Keratinocyte (primary cell): ENCODE data around the gene PLCL1. TPM values are rescaled to one million over a fixed set of nuclear protein-coding genes. Genes with fewer than 3 reads are reported as not detected.

Source experiments
- DNase-seq: peaks from one replicate; pipeline ENCODE4 v3.0.0-alpha.2; 2011; ENCODE audit warnings: low read depth, missing footprints, low spot score
- FAIRE-seq: peaks from 2 replicates; lab custom pipeline; 2011; peaks lifted over from hg19 to GRCh38; lab: Jason Lieb, UNC
- H2AFZ ChIP-seq: 2 replicates; pipeline ENCODE4 v1.6.0; 2012; ENCODE audit warnings: low read length, control low read depth, inconsistent platforms; ENCODE audit not compliant: control insufficient read depth
- H3K27ac ChIP-seq: 2 replicates; pipeline ENCODE4 v1.5.1; 2011; ENCODE audit warnings: low read length; ENCODE audit not compliant: control insufficient read depth, insufficient read depth
- H3K27me3 ChIP-seq: 3 replicates; pipeline ENCODE4 v1.6.0; 2011; ENCODE audit warnings: low read length; ENCODE audit not compliant: control insufficient read depth, insufficient read depth; ENCODE audit errors: extremely low read depth
- H3K36me3 ChIP-seq, 2 experiments: 2 replicates in 1 of 2; 3 replicates in 1 of 2; pipeline ENCODE4 v1.5.1; 2011; ENCODE audit warnings: low read length in 2 of 2, mild to moderate bottlenecking in 1 of 2; ENCODE audit not compliant: control insufficient read depth in 2 of 2, insufficient read depth in 2 of 2; ENCODE audit errors: extremely low read depth in 1 of 2
- H3K4me1 ChIP-seq: 3 replicates; pipeline ENCODE4 v1.5.1; 2011; ENCODE audit warnings: low read length; ENCODE audit not compliant: control insufficient read depth, insufficient read depth; ENCODE audit errors: extremely low read depth
- H3K4me2 ChIP-seq: 3 replicates; pipeline ENCODE4 v1.6.0; 2011; ENCODE audit warnings: low read depth, low read length; ENCODE audit not compliant: control insufficient read depth, insufficient read depth; ENCODE audit errors: extremely low read depth
- H3K4me3 ChIP-seq, 3 experiments: fragments of 200-600 bp in 1 of 3; sonication (generic) in 1 of 3; 2 replicates in 2 of 3; 3 replicates in 1 of 3; pipeline ENCODE4 v1.5.1; 2011 to 2016; ENCODE audit warnings: low read length in 3 of 3, mild to moderate bottlenecking in 3 of 3, control low read depth in 2 of 3, inconsistent platforms in 1 of 3, low read depth in 1 of 3, mixed read lengths in 1 of 3, mixed run types in 1 of 3, moderate library complexity in 1 of 3; ENCODE audit not compliant: control insufficient read depth in 2 of 3, insufficient read depth in 2 of 3; ENCODE audit errors: extremely low read depth in 1 of 3
- H3K79me2 ChIP-seq: 2 replicates; pipeline ENCODE4 v1.6.0; 2012; ENCODE audit warnings: low read length; ENCODE audit not compliant: control insufficient read depth, insufficient read depth
- H3K9ac ChIP-seq: 3 replicates; pipeline ENCODE4 v1.6.0; 2011; ENCODE audit warnings: low read length; ENCODE audit not compliant: control insufficient read depth, insufficient read depth; ENCODE audit errors: extremely low read depth
- H3K9me1 ChIP-seq: 3 replicates; pipeline ENCODE4 v1.6.0; 2011; ENCODE audit warnings: low read length; ENCODE audit not compliant: control insufficient read depth, insufficient read depth; ENCODE audit errors: extremely low read depth
- H3K9me3 ChIP-seq: 2 replicates; pipeline ENCODE4 v1.5.1; 2012; ENCODE audit warnings: low read depth, low read length; ENCODE audit not compliant: control insufficient read depth
- H4K20me1 ChIP-seq: 3 replicates; pipeline ENCODE4 v1.6.0; 2011; ENCODE audit warnings: low read length; ENCODE audit not compliant: control insufficient read depth, insufficient read depth; ENCODE audit errors: extremely low read depth
- EZH2 ChIP-seq: IDR thresholded peaks from one replicate; pipeline ENCODE4 v1.6.1; 2012; ENCODE audit warnings: inconsistent platforms, mild to moderate bottlenecking, low read length, moderate library complexity
- dilution Hi-C: fragments of 300-500 bp; cut with MboI; formaldehyde crosslinking; loops from one replicate; pipeline ENCODE4 v1.7.0; 2020; ENCODE audit warnings: low sequenced_read_pairs; ENCODE audit not compliant: extremely low pct_ligation_motif_present
- polyA plus RNA-seq, 5 experiments: library from polyadenylated mRNA; depleted of rRNA in 3 of 5; stranded (reverse) in 3 of 5; stranded (forward) in 1 of 5; unstranded in 1 of 5; fragments of >200 nt; gene quantifications; 1 replicate in 1 of 5; 2 replicates in 3 of 5; 3 replicates in 1 of 5; pipeline versions ENCODE4 v1.2.1 to v1.2.3, GENCODE V29; 2011 to 2012; ENCODE audit warnings: missing spikeins in 2 of 5, low read depth in 1 of 5, low replicate concordance in 1 of 5
- TF ChIP-seq, protein P1 (sequence below), 3 experiments: IDR thresholded peaks in 1 of 3; conservative IDR thresholded peaks in 1 of 3; optimal IDR thresholded peaks in 1 of 3; 2 replicates in 2 of 3; 3 replicates in 1 of 3; pipeline versions ENCODE3 to v1.5.1; 2011; ENCODE audit warnings: low read length in 3 of 3, mild to moderate bottlenecking in 3 of 3, moderate library complexity in 2 of 3, control low read depth in 1 of 3, inconsistent platforms in 1 of 3; ENCODE audit not compliant: insufficient read depth in 2 of 3; ENCODE audit errors: extremely low read depth in 1 of 3

PLCL1 gene
- polyA plus RNA-seq, 1 donor (not counting 4 experiments of a cell fraction or from before 2014, with no cell fraction given), result 0.01 TPM

DNA sequence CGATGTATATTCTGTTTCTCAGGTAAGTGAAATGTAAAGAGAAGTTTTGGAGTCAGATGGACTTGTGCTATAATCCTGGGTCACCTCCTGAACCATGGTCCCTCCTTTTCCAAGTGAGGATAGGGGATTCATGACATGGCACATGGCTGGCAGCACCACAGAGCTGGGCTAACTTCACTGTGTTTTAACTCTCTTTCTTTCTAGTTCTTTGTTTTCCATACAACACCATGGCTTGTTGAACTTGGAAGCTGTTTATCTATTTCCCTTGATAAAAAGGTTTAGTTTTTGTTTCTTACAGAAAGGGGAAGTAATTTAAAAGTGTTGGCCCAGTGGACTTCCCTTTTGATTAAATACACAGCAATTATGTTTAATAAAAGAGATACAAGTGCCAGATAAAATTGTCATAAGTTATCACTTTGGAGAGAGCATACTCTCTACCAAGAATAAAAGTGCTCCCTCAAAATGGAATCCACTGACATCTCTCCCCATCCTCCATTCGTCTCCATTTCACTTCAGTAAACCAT is 90.4 kb downstream of the PLCL1 start:
- DNase-seq (no peak), FAIRE-seq (no peak)
- no peak overlapping the region for H3K4me2 ChIP-seq
- no peaks in the 10 kb centered on the region for H4K20me1 ChIP-seq
- H3K27me3 ChIP-seq, result no peaks in the 10 kb centered on the region
- no peaks in the 10 kb centered on the region for H3K4me1 ChIP-seq
- H3K9me1 ChIP-seq, result no peaks in the 10 kb centered on the region
- dilution Hi-C loops, result no loop called here
- H3K4me3 ChIP-seq, result no peak overlapping the region
- no peak overlapping the region for H2AFZ ChIP-seq
- no peaks in the 10 kb centered on the region for H3K79me2 ChIP-seq
- H3K9me3 ChIP-seq, result no peaks in the 10 kb centered on the region
- TF ChIP-seq, protein P1, sequence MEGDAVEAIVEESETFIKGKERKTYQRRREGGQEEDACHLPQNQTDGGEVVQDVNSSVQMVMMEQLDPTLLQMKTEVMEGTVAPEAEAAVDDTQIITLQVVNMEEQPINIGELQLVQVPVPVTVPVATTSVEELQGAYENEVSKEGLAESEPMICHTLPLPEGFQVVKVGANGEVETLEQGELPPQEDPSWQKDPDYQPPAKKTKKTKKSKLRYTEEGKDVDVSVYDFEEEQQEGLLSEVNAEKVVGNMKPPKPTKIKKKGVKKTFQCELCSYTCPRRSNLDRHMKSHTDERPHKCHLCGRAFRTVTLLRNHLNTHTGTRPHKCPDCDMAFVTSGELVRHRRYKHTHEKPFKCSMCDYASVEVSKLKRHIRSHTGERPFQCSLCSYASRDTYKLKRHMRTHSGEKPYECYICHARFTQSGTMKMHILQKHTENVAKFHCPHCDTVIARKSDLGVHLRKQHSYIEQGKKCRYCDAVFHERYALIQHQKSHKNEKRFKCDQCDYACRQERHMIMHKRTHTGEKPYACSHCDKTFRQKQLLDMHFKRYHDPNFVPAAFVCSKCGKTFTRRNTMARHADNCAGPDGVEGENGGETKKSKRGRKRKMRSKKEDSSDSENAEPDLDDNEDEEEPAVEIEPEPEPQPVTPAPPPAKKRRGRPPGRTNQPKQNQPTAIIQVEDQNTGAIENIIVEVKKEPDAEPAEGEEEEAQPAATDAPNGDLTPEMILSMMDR (optimal IDR thresholded peaks at IDR 0.05 in 1 of 3, IDR thresholded peaks at IDR 0.05 in 1 of 3, conservative IDR thresholded peaks at IDR 0.05 in 1 of 3; ENCODE audit: extremely low read depth in 1 of 3, insufficient read depth in 2 of 3, low read length in 3 of 3), result no peak
- no peak for TF ChIP-seq EZH2
- no peak overlapping the region for H3K27ac ChIP-seq
- no peak overlapping the region for H3K9ac ChIP-seq
- H3K36me3 ChIP-seq, result no peaks in the 10 kb centered on the region

DNA sequence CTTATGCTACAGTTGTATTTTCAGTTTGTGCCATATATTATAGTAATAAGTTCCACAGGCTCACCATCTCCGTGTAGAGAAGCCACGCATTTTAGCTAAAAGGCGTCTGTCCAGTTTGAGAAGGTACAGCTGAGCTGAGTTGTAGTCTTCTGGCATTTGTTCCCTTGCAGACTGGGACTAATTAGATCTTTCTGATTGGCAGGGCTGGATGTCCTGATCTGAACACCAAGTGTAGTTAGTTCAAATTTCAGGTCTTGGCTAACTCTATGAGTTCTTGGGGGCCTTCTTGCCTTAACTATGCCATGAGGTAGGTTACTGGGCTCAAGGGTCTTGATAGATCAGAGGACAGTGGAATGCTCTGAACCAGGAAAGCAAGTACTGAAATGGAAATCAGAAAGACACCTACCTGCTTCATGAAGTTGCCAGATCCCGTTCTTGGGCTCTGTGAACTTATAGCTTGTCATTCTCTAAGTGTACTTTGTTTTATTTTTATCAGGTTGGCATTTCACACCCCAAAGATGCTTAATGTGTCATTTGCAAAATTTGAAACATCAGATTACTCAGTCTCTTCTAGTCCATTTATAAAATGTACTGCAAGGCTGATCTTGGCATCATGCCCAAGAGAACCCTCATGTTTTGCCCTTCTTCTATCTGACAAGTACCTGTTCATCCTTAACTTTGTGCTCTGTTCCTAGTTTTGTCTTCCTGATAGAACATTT is 93.7 kb downstream of the PLCL1 start:
- H3K79me2 ChIP-seq, result no peaks in the 10 kb centered on the region
- H2AFZ ChIP-seq, result no peak overlapping the region
- no peaks in the 10 kb centered on the region for H3K4me1 ChIP-seq
- FAIRE-seq (no peak), DNase-seq (no peak)
- TF ChIP-seq EZH2, result no peak
- TF ChIP-seq, protein P1 (optimal IDR thresholded peaks at IDR 0.05 in 1 of 3, IDR thresholded peaks at IDR 0.05 in 1 of 3, conservative IDR thresholded peaks at IDR 0.05 in 1 of 3; ENCODE audit: extremely low read depth in 1 of 3, insufficient read depth in 2 of 3, low read length in 3 of 3), result no peak
- no peaks in the 10 kb centered on the region for H3K27me3 ChIP-seq
- no peak overlapping the region for H3K4me2 ChIP-seq
- no peaks in the 10 kb centered on the region for H3K36me3 ChIP-seq
- no peak overlapping the region for H3K4me3 ChIP-seq
- no peak overlapping the region for H3K9ac ChIP-seq
- no peaks in the 10 kb centered on the region for H3K9me3 ChIP-seq
- H3K9me1 ChIP-seq, result no peaks in the 10 kb centered on the region
- dilution Hi-C loops, result no loop called here
- no peak overlapping the region for H3K27ac ChIP-seq
- H4K20me1 ChIP-seq, result no peaks in the 10 kb centered on the region
